MM.1S (cell line): ENCODE measurements around the gene BBS1.

ENCODE experiments used
- DNase-seq: peaks from one replicate; pipeline ENCODE4 v3.0.0-alpha.2; 2015
- H2AFZ ChIP-seq: fragments of 300-600 bp; sonication (generic); 2 replicates; pipeline ENCODE4 v1.6.0; 2016; ENCODE audit warnings: antibody characterized with exemption, low read length
- H3F3A ChIP-seq: fragments of 300-600 bp; sonication (generic); 2 replicates; pipeline ENCODE4 v1.6.1; 2016; ENCODE audit warnings: mild to moderate bottlenecking, antibody characterized with exemption, low read length, moderate library complexity, mixed read lengths; ENCODE audit not compliant: insufficient read depth
- H3K27ac ChIP-seq: fragments of 300-600 bp; sonication (generic); 2 replicates; pipeline ENCODE4 v1.5.1; 2016; ENCODE audit warnings: mild to moderate bottlenecking, low read length
- H3K27me3 ChIP-seq: fragments of 300-600 bp; sonication (generic); replicated peaks from 2 replicates; pipeline ENCODE4 v1.6.0; 2016; ENCODE audit warnings: low read length; ENCODE audit not compliant: insufficient read depth
- H3K36me3 ChIP-seq: fragments of 300-600 bp; sonication (generic); replicated peaks from 2 replicates; pipeline ENCODE4 v1.6.1; 2016; ENCODE audit warnings: mild to moderate bottlenecking, low read length, mixed read lengths; ENCODE audit not compliant: insufficient read depth
- H3K4me1 ChIP-seq: fragments of 300-600 bp; sonication (generic); 2 replicates; pipeline ENCODE4 v1.6.1; 2016; ENCODE audit warnings: low read length, mixed read lengths
- H3K4me2 ChIP-seq: fragments of 300-600 bp; sonication (generic); 2 replicates; pipeline ENCODE4 v1.6.0; 2016; ENCODE audit warnings: low read depth, low read length
- H3K4me3 ChIP-seq: fragments of 300-600 bp; sonication (generic); 2 replicates; pipeline ENCODE4 v1.5.1; 2016; ENCODE audit warnings: low read length, mixed read lengths
- H3K79me2 ChIP-seq: fragments of 300-600 bp; sonication (generic); 2 replicates; pipeline ENCODE4 v1.6.1; 2016; ENCODE audit warnings: mixed run types, low read length, mixed read lengths
- H3K9ac ChIP-seq: fragments of 300-600 bp; sonication (generic); 2 replicates; pipeline ENCODE4 v1.6.1; 2016; ENCODE audit warnings: low read length, mixed read lengths
- H3K9me2 ChIP-seq: fragments of 300-600 bp; sonication (generic); replicated peaks from 2 replicates; pipeline ENCODE4 v1.6.1; 2016; ENCODE audit warnings: mild to moderate bottlenecking, low read length, mixed read lengths; ENCODE audit not compliant: insufficient read depth
- H3K9me3 ChIP-seq: fragments of 300-600 bp; sonication (generic); replicated peaks from 2 replicates; pipeline ENCODE4 v1.6.1; 2016; ENCODE audit warnings: mild to moderate bottlenecking, low read length, mixed read lengths; ENCODE audit not compliant: insufficient read depth
- H4K20me1 ChIP-seq: fragments of 300-600 bp; sonication (generic); 2 replicates; pipeline ENCODE4 v1.6.1; 2016; ENCODE audit warnings: mild to moderate bottlenecking, low read length, moderate library complexity, mixed read lengths; ENCODE audit not compliant: insufficient read depth
- EZH2 ChIP-seq: fragments of 300-600 bp; sonication (generic); optimal IDR thresholded peaks from 2 replicates; pipeline ENCODE3; 2017; ENCODE audit warnings: low read depth, mild to moderate bottlenecking, antibody characterized with exemption, low read length, mixed read lengths
- EZH2phosphoT487 ChIP-seq: fragments of 300-600 bp; sonication (generic); IDR thresholded peaks from 2 replicates; pipeline ENCODE4 v1.6.1; 2018; ENCODE audit warnings: antibody characterized with exemption, low read length
- TF ChIP-seq, protein P1 (sequence below): fragments of 300-600 bp; sonication (generic); IDR thresholded peaks from 2 replicates; pipeline ENCODE4 v1.5.1; 2016; ENCODE audit warnings: antibody characterized with exemption, low read length, mixed read lengths

BBS1 gene

DNA sequence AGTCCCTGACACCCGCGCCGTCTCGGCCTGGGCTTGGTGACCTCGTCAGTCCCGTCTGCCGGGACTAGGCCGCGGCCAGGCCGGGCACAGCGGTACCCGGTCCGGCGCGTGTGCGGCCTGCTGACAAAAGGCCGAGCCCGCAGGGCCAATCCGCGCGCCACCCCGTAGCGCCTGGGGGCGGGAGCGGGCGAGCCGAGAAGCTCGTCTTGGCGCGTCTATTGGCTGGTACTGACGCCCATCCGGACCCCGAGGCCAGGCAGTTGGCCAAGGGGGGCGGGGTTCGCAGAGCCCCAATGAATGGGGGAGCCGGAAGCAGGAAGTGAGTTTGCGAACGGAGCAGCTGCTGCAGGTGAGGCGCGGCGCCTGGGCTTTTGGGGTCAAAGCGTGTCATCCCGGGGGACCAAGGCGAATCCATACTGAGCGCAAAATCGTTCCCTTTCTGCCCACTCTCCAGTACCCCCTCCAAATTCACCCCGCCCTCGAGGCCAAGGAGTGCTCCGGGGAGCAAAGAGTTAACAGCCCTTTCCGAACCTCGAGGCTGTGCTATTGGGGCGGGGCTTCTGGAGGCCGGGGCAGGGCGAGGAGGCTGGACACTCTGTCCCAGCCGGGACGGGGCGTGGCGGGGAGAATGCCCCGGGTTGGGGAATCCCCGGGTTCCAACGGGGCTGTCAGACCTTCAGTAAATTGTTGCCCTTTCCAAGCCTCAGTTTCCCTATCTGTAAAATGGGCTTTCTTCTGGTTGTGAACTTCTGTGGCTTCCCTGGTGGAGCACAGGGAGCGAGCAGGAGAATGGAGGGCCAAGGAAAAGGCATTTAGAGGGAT, 30.1 kb upstream of the BBS1 start, which contains the start of gene DPP3:
DPP3 (plus strand) TSS at position 318 of the 822 bp plus-strand sequence. CDS start 1,767 bp downstream, outside the sequence.
- Histone ChIP-seq H2AFZ (peak within 1 kb of the TSS; percentile 81), H3K4me1 (no peaks in the 10 kb centered on the region), H3K4me2 (peak within 1 kb of the TSS; percentile 86)

DNA sequence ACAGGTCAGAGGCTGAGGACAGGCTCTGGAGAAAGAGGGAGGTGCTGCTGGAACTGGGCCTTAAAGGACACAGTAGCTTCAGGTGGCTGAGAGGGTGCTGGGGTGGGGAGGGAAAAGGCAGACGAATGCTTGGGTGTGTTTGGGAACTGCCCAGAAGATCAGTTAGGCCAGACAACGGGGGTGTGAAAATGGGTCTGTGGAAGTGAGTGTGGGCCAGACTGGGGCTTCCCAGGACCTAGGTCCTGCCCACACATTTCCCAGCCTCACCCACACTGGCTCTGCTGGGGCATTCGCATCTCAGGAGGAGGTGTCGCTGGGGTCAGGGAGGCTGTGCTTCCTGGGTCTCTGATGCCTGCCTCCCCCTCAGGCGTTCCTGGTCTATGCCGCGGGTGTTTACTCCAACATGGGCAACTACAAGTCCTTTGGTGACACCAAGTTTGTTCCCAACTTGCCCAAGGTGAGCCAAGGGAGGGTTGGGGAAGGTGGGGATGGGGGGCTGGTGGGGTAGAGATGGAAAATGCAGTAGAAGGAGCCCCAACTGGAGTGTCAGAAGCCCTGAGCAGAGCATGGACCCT, 25.5 kb upstream of the BBS1 start:
- Histone ChIP-seq H3K27me3 (no peaks in the 10 kb centered on the region), H2AFZ (no peak overlapping the region), H3K4me2 (no peak overlapping the region), H4K20me1 (no peaks in the 10 kb centered on the region), H3F3A (no peaks in the 10 kb centered on the region), H3K79me2 (peaks cover 16% of the 10 kb centered on the region), H3K9me2 (no peaks in the 10 kb centered on the region), H3K9ac (no peak overlapping the region), H3K4me1 (no peaks in the 10 kb centered on the region), H3K27ac (no peak overlapping the region), H3K9me3 (no peaks in the 10 kb centered on the region), H3K4me3 (no peak overlapping the region), H3K36me3 (no peaks in the 10 kb centered on the region)
- DNase-seq = no peak
- TF ChIP-seq, protein P1, sequence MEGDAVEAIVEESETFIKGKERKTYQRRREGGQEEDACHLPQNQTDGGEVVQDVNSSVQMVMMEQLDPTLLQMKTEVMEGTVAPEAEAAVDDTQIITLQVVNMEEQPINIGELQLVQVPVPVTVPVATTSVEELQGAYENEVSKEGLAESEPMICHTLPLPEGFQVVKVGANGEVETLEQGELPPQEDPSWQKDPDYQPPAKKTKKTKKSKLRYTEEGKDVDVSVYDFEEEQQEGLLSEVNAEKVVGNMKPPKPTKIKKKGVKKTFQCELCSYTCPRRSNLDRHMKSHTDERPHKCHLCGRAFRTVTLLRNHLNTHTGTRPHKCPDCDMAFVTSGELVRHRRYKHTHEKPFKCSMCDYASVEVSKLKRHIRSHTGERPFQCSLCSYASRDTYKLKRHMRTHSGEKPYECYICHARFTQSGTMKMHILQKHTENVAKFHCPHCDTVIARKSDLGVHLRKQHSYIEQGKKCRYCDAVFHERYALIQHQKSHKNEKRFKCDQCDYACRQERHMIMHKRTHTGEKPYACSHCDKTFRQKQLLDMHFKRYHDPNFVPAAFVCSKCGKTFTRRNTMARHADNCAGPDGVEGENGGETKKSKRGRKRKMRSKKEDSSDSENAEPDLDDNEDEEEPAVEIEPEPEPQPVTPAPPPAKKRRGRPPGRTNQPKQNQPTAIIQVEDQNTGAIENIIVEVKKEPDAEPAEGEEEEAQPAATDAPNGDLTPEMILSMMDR = no peak
- no peak for TF ChIP-seq EZH2phosphoT487

More for the DNA sequence above, 30.1 kb upstream of the BBS1 start, which contains the start of gene DPP3:
- Histone ChIP-seq H3K4me3 (peak within 1 kb of the TSS; percentile 99), H3F3A (no peaks in the 10 kb centered on the region), H3K79me2 (peaks cover 30% of the 10 kb centered on the region), H3K36me3 (no peaks in the 10 kb centered on the region), H4K20me1 (0 out of 2 replicates have a peak, but pooled peaks cover 3% of the 10 kb centered on the region), H3K9me2 (no peaks in the 10 kb centered on the region), H3K27ac (peak within 1 kb of the TSS; percentile 69), H3K9me3 (no peaks in the 10 kb centered on the region), H3K9ac (peak within 1 kb of the TSS; percentile 99), H3K27me3 (no peaks in the 10 kb centered on the region)
- TF ChIP-seq EZH2phosphoT487 (no peak), EZH2 (no peak)
- TF ChIP-seq, protein P1 = no peak
- DNase-seq = peak; percentile 99

DNA sequence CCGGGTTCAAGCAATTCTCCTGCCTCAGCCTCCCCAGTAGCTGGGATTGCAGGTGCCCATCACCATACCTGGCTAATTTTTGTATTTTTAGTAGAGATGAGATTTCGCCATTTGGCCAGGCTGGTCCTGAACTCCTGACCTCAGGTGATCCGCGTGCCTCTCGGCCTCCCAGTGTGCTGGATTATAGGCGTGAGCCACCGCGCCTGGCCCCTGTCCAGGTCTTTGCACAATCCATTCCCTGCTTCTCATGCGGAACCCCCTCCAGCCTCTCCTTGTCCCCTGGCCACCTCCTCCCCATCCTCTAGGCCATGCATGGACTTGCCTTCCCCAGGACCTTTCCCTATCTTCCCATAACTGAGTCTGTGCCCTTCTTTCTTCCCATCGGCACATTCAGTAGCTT, 21.5 kb upstream of the BBS1 start:
- Histone ChIP-seq H4K20me1 (no peaks in the 10 kb centered on the region), H3K4me3 (no peak overlapping the region), H3K9me3 (no peaks in the 10 kb centered on the region), H3K4me2 (no peak overlapping the region), H3K79me2 (no peaks in the 10 kb centered on the region), H3K36me3 (no peaks in the 10 kb centered on the region), H3K27me3 (no peaks in the 10 kb centered on the region), H2AFZ (no peak overlapping the region), H3K4me1 (no peaks in the 10 kb centered on the region), H3K9ac (no peak overlapping the region), H3K9me2 (no peaks in the 10 kb centered on the region), H3F3A (no peaks in the 10 kb centered on the region), H3K27ac (no peak overlapping the region)
- DNase-seq = no peak
- TF ChIP-seq EZH2 (no peak), EZH2phosphoT487 (no peak)
